ENCODE results near the gene MIF4GD.

The MIF4GD gene

GRCh38 chr17:75246404-75246803 lies 24.6 kb downstream of the MIF4GD start:
- Histone ChIP-seq H3K9ac (peak overlapping the region; percentile 68; the same call in 1 of the 2 replicates), H3K4me1 (peaks cover 69% of the 10 kb centered on the region), H3K4me3 (no peak overlapping the region), H3K27ac (peak overlapping the region; percentile 78), H3K9me3 (no peaks in the 10 kb centered on the region), H3K27me3 (no peaks in the 10 kb centered on the region), H3K4me2 (peak overlapping the region; percentile 86; the same call in 1 of the 2 replicates), H3K36me3 (peaks cover 57% of the 10 kb centered on the region), H4K20me1 (peaks cover 67% of the 10 kb centered on the region)
- no peak for TF ChIP-seq Cebpa-rat (IDR thresholded peaks at IDR 0.05)

- H3K4me1 ChIP-seq, result peaks cover 66% of the 10 kb centered on the region
- H3K36me3 ChIP-seq, result peaks cover 71% of the 10 kb centered on the region
- H3K9me3 ChIP-seq, result no peaks in the 10 kb centered on the region
- H3K9ac ChIP-seq, result peak overlapping the region; percentile 68
- H3K4me2 ChIP-seq, result peak overlapping the region; percentile 86
- peak overlapping the region; percentile 24; the same call in 1 of the 2 replicates for H3K4me3 ChIP-seq
- H3K27me3 ChIP-seq, result no peaks in the 10 kb centered on the region
- H4K20me1 ChIP-seq, result peaks cover 53% of the 10 kb centered on the region
- no peak for TF ChIP-seq Cebpa-rat (IDR thresholded peaks at IDR 0.05)
- H3K27ac ChIP-seq, result peak overlapping the region; percentile 78
These were observed 26.0 kb downstream of the MIF4GD start for GRCh38 chr17:75245011-75245410.

GRCh38 chr17:75244133-75244866 lies 26.7 kb downstream of the MIF4GD start:
- Histone ChIP-seq H3K36me3 (peaks cover 78% of the 10 kb centered on the region), H3K4me2 (peak overlapping the region; percentile 86)

GRCh38 chr17:75242461-75243042 lies 28.5 kb downstream of the MIF4GD start:
- no peaks in the 10 kb centered on the region for H3K9me3 ChIP-seq
- no peak for TF ChIP-seq Cebpa-rat (IDR thresholded peaks at IDR 0.05)
- H3K36me3 ChIP-seq, result peaks cover 91% of the 10 kb centered on the region
- no peak overlapping the region for H3K4me3 ChIP-seq
- H3K27me3 ChIP-seq, result no peaks in the 10 kb centered on the region
- peak overlapping the region; percentile 78; the same call in 1 of the 2 replicates for H3K27ac ChIP-seq
- H3K9ac ChIP-seq, result no peak overlapping the region
- H4K20me1 ChIP-seq, result peaks cover 53% of the 10 kb centered on the region
- H3K4me1 ChIP-seq, result peaks cover 63% of the 10 kb centered on the region
- no peak overlapping the region for H3K4me2 ChIP-seq

More at GRCh38 chr17:75244133-75244866, 26.7 kb downstream of the MIF4GD start:
- Histone ChIP-seq H3K9me3 (no peaks in the 10 kb centered on the region), H3K27me3 (no peaks in the 10 kb centered on the region), H4K20me1 (peaks cover 51% of the 10 kb centered on the region), H3K4me3 (0 out of 2 replicates have a peak overlapping the region, but pooled peaks have one; percentile 24), H3K4me1 (peaks cover 59% of the 10 kb centered on the region), H3K9ac (peak overlapping the region; percentile 68), H3K27ac (peak overlapping the region; percentile 78)
- peak; percentile 68; the same call in 1 of the 2 replicates for TF ChIP-seq Cebpa-rat (IDR thresholded peaks at IDR 0.05)

GRCh38 chr17:75241996-75242460 lies 29.0 kb downstream of the MIF4GD start:
- peaks cover 57% of the 10 kb centered on the region for H4K20me1 ChIP-seq
- no peak overlapping the region for H3K9ac ChIP-seq
- TF ChIP-seq Cebpa-rat (IDR thresholded peaks at IDR 0.05), result no peak
- H3K9me3 ChIP-seq, result no peaks in the 10 kb centered on the region
- H3K36me3 ChIP-seq, result peaks cover 94% of the 10 kb centered on the region
- H3K4me3 ChIP-seq, result no peak overlapping the region
- H3K27ac ChIP-seq, result 0 out of 2 replicates have a peak overlapping the region, but pooled peaks have one; percentile 78
- no peak overlapping the region for H3K4me2 ChIP-seq
- H3K27me3 ChIP-seq, result no peaks in the 10 kb centered on the region
- H3K4me1 ChIP-seq, result peaks cover 65% of the 10 kb centered on the region

GRCh38 chr17:75241502-75241901 lies 29.5 kb downstream of the MIF4GD start:
- Histone ChIP-seq H3K27ac (no peak overlapping the region), H3K4me3 (no peak overlapping the region), H3K27me3 (no peaks in the 10 kb centered on the region), H3K4me2 (no peak overlapping the region), H3K4me1 (peaks cover 62% of the 10 kb centered on the region), H3K9me3 (no peaks in the 10 kb centered on the region), H3K36me3 (peaks cover 94% of the 10 kb centered on the region), H4K20me1 (peaks cover 61% of the 10 kb centered on the region), H3K9ac (no peak overlapping the region)
- no peak for TF ChIP-seq Cebpa-rat (IDR thresholded peaks at IDR 0.05)

DNA sequence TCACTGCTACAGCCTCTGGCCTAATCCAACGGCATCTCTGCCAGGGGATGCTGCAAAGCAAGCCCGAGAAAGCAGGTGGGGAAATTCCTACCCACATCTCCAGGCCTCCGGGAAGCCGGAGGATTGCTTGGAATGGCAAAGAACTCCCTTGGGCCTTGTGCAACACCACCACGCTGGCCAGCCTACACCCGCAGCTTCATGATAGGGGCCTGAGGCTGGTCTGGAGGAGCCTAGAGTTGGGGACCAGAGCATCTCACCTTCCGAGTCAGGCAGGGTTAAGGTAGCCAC lies 29.9 kb downstream of the MIF4GD start:
- H3K36me3 ChIP-seq, result peaks cover 94% of the 10 kb centered on the region
- no peaks in the 10 kb centered on the region for H3K27me3 ChIP-seq
- H3K9ac ChIP-seq, result no peak overlapping the region
- 0 out of 2 replicates have a peak overlapping the region, but pooled peaks have one; percentile 9 for H3K4me2 ChIP-seq
- TF ChIP-seq Cebpa-rat (IDR thresholded peaks at IDR 0.05), result no peak
- 0 out of 2 replicates have a peak overlapping the region, but pooled peaks have one; percentile 26 for H3K27ac ChIP-seq
- H4K20me1 ChIP-seq, result peaks cover 59% of the 10 kb centered on the region
- H3K4me3 ChIP-seq, result no peak overlapping the region
- no peaks in the 10 kb centered on the region for H3K9me3 ChIP-seq
- H3K4me1 ChIP-seq, result peaks cover 58% of the 10 kb centered on the region

DNA sequence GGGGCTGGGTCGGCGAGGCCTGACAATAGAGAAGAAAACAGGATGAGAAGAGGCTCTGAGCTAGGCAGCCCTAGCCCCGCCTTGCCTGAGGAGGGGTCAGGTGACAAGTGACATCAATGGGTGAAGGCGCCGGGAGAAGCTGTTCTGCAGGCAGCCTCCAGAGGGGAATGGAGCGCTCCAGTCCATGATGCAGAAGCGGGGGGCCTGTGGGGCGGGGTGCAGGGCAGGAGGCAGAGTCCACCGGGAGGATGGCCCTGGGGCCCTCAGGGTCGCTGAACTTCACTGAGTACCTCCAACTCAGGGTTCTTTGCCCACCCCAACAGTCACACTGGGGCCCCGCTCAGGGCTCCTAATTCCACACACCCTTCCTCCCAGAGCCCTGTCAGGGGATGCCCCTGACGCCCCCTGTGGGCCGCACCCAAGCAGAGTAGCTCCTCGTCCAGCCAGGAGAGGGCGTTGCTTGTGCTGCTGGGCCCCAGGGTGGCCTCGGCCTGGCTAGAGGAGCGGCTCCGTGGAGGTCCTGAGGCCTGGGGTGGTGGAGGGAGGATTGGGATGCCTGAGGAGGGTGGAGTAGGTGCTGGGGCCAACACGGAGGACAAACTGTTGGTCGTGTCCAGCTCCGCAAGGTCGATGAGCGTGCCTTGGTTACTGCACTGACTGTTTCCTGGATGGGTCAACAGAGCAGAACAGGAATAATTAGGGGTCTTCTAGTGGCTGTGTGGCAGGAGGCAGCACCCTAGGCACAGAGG lies 30.5 kb downstream of the MIF4GD start:
- Histone ChIP-seq H3K4me2 (0 out of 2 replicates have a peak overlapping the region, but pooled peaks have one; percentile 9), H4K20me1 (peaks cover 54% of the 10 kb centered on the region), H3K27ac (0 out of 2 replicates have a peak overlapping the region, but pooled peaks have one; percentile 26), H3K9ac (no peak overlapping the region), H3K36me3 (peaks cover 94% of the 10 kb centered on the region), H3K4me3 (no peak overlapping the region), H3K4me1 (peaks cover 53% of the 10 kb centered on the region), H3K9me3 (no peaks in the 10 kb centered on the region), H3K27me3 (no peaks in the 10 kb centered on the region)
- no peak for TF ChIP-seq Cebpa-rat (IDR thresholded peaks at IDR 0.05)

DNA sequence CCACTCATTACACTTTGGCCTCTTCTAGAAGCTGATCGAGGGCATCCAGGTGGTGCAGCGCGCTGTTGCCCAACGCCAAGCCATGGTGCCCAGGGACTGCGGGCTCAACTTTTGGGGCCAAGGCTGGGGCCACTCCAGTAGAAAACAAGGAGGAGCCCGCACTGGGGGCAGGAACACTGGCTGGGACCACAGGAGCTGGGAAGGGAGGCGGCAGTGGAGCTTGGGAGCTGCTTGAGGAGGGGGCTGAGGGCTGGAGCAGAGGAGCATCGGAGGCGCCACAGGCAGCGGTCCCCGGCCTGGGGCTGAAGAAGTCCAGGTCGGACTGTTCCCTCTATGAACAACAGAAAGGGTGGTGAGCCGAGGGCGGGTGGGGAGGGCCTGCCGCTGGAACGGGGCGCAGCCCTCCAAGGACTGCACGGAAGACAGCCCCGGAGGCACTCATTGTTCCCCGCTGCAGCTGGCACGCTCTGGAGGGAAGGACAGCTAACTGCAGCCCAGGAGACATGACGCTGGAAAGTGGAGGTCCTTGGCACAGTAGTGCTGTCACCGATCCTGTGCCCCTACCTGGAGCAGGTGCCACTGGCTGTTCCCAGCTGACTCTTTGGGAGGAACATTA lies 31.1 kb downstream of the MIF4GD start:
- Histone ChIP-seq H3K9ac (no peak overlapping the region), H3K36me3 (peaks cover 94% of the 10 kb centered on the region), H3K4me1 (peaks cover 46% of the 10 kb centered on the region), H3K9me3 (no peaks in the 10 kb centered on the region), H3K4me2 (no peak overlapping the region), H3K4me3 (no peak overlapping the region), H4K20me1 (peaks cover 53% of the 10 kb centered on the region), H3K27me3 (no peaks in the 10 kb centered on the region), H3K27ac (no peak overlapping the region)
- no peak for TF ChIP-seq Cebpa-rat (IDR thresholded peaks at IDR 0.05)

Data from BLaER1 (cell line).